Body of pancreas (tissue), 4 donors: ENCODE data around the gene ANKRD6. TPM values are rescaled to one million over a fixed set of nuclear protein-coding genes. Genes with fewer than 3 reads are reported as not detected.

ENCODE experiments used
- ATAC-seq: fragments of 150-250 bp; one replicate; pipeline ENCODE4 v1.9.1; 2016
- DNase-seq, 4 donors: peaks; one replicate each; pipeline ENCODE4 v3.0.0-alpha.2; 2019
- H3K27ac ChIP-seq, 4 donors: fragments of 200-600 bp; sonication (generic); 1 replicate in 3 of 4; 2 replicates in 1 of 4; pipeline versions ENCODE4 v1.5.1 to v1.6.1; 2016 to 2019; ENCODE audit warnings: mild to moderate bottlenecking in 1 of 4, mixed read lengths in 1 of 4, moderate library complexity in 1 of 4
- H3K27me3 ChIP-seq, 2 donors: fragments of 200-600 bp; sonication (generic); one replicate each; pipeline ENCODE4 v1.6.0; 2016; ENCODE audit warnings: mild to moderate bottlenecking in 1 of 2
- H3K36me3 ChIP-seq, 2 donors: fragments of 200-600 bp; sonication (generic); replicated peaks in 1 of 2; 2 replicates each; pipeline ENCODE4 v1.5.1; 2016; ENCODE audit warnings: low read depth in 2 of 2; ENCODE audit not compliant: insufficient read depth in 1 of 2
- H3K4me1 ChIP-seq: fragments of 200-600 bp; sonication (generic); one replicate; pipeline ENCODE4 v1.6.0; 2016
- H3K4me3 ChIP-seq, 2 donors: fragments of 200-600 bp; sonication (generic); 1 replicate in 1 of 2; 2 replicates in 1 of 2; pipeline ENCODE4 v1.5.1; 2016 to 2019
- H3K9me3 ChIP-seq, 3 donors: fragments of 200-600 bp; sonication (generic); 1 replicate in 2 of 3; 2 replicates in 1 of 3; pipeline ENCODE4 v1.5.1; 2016
- CTCF ChIP-seq, 7 experiments: fragments of 450-650 bp in 4 of 7; fragments of 200-600 bp in 3 of 7; sonication (generic) in 3 of 7; IDR thresholded peaks; one replicate each; pipeline ENCODE4 v1.5.1; 2016 to 2019; ENCODE audit warnings: antibody characterized with exemption in 7 of 7
- POLR2A ChIP-seq, 3 donors: fragments of 450-650 bp; IDR thresholded peaks; one replicate each; pipeline ENCODE4 v1.6.1; 2016; ENCODE audit warnings: antibody characterized with exemption in 3 of 3, mild to moderate bottlenecking in 2 of 3
- WGBS, 2 donors: methylation state at CpG; one replicate each; pipeline ENCODE4 v1.1.5; 2017; 5-methylcytosine and 5-hydroxymethylcytosine counted together
- intact Hi-C: fragments of 100-400 bp; cut with DNase I; formaldehyde crosslinking; loops from one replicate; pipeline ENCODE4 v1.15.1; 2023
- total RNA-seq, 2 donors: library from RNA; depleted of rRNA; stranded (reverse); fragments of >200 nt; gene quantifications; one replicate each; pipeline ENCODE4 v1.1.0, GENCODE V29; 2016

Gene ANKRD6
- total RNA-seq, 2 donors from 2014 or later: 16.9 to 21.4 TPM

DNA sequence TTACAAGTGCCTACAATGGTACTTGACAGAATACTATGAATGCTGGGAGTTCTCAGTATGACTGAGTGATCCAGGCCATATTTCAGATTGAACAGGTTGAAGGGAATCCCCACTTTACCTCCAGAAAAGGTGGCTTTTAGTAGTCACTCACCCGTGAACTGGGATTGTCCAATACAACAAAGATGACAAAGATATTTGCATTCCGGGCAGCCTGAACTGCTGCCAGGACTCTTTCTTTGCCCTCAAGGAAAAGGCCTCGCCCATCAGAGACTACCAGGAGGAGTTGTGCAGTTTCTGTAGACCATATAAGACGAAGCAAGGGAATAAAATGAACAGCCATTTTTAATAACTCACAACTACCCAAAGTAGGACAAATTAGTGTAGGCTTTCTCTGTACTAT is 211.9 kb downstream of the ANKRD6 start:
- DNase-seq (no peak), ATAC-seq (no peak)
- TF ChIP-seq CTCF (IDR thresholded peaks at IDR 0.05): no peak
- TF ChIP-seq POLR2A (IDR thresholded peaks at IDR 0.05): no peak
- H3K36me3 ChIP-seq: peaks cover 2 to 13% of the 10 kb centered on the region in 2 donors
- H3K4me1 ChIP-seq: peaks cover under 1% of the 10 kb centered on the region
- H3K27me3 ChIP-seq: no peaks in the 10 kb centered on the region
- no peak overlapping the region for H3K27ac ChIP-seq
- H3K4me3 ChIP-seq: no peak overlapping the region
- intact Hi-C loops: no loop called here
- WGBS, 2 donors: 81 to 88% methylated on average over 4 of the region's 4 CpGs
- no peaks in the 10 kb centered on the region for H3K9me3 ChIP-seq

- no peak for ATAC-seq
- peaks cover 9 to 24% of the 10 kb centered on the region in 2 donors for H3K36me3 ChIP-seq
- 100% methylated on average over 1 of the region's 1 CpG for WGBS, 2 donors
Measured at GRCh38 chr6:89649682-89650081, 216.7 kb downstream of the ANKRD6 start.

DNA sequence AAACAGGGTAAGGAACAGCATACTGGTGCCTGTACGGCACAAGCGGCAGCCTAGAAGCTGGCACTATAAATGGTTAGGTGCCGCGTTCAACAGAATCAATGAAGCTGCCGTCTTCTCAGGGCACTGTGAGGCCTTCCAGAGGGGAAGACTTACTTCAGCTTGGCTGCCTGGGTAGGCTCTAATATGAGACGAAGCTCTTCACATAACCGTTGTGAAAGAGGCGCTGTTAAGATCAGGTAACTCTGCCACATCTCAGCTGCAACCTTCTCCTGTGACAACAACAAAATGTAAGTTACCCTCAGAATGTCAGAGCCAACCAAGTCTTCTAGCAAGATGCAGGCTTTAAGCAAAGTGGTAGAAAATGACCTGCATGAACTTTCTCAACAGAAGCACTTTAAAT is 217.6 kb downstream of the ANKRD6 start:
- 92% methylated on average over 8 of the region's 8 CpGs for WGBS, 2 donors
- intact Hi-C loops: no loop called here
- no peaks in the 10 kb centered on the region for H3K9me3 ChIP-seq
- no peak for TF ChIP-seq POLR2A (IDR thresholded peaks at IDR 0.05)
- no peak for TF ChIP-seq CTCF (IDR thresholded peaks at IDR 0.05)
- DNase-seq (no peak), ATAC-seq (no peak)
- H3K27me3 ChIP-seq: no peaks in the 10 kb centered on the region
- H3K4me3 ChIP-seq: no peak overlapping the region
- H3K27ac ChIP-seq: no peak overlapping the region
- H3K4me1 ChIP-seq: no peaks in the 10 kb centered on the region
- peaks cover 9 to 26% of the 10 kb centered on the region in 2 donors for H3K36me3 ChIP-seq

More at GRCh38 chr6:89649682-89650081, 216.7 kb downstream of the ANKRD6 start:
- no peak overlapping the region for H3K4me3 ChIP-seq
- no peaks in the 10 kb centered on the region for H3K4me1 ChIP-seq
- no peaks in the 10 kb centered on the region for H3K27me3 ChIP-seq
- intact Hi-C loops: no loop called here
- no peak overlapping the region for H3K27ac ChIP-seq
- DNase-seq: no peak
- H3K9me3 ChIP-seq: no peaks in the 10 kb centered on the region
- TF ChIP-seq CTCF (IDR thresholded peaks at IDR 0.05) (no peak), POLR2A (IDR thresholded peaks at IDR 0.05) (no peak)

- Histone ChIP-seq H3K27ac (no peak overlapping the region), H3K36me3 (peaks cover 5 to 35% of the 10 kb centered on the region in 2 donors), H3K4me3 (no peak overlapping the region), H3K4me1 (no peaks in the 10 kb centered on the region), H3K9me3 (no peaks in the 10 kb centered on the region), H3K27me3 (no peaks in the 10 kb centered on the region)
- intact Hi-C loops: no loop called here
- 90 to 98% methylated on average over 2 of the region's 2 CpGs for WGBS, 2 donors
- no peak for TF ChIP-seq POLR2A (IDR thresholded peaks at IDR 0.05)
- no peak for TF ChIP-seq CTCF (IDR thresholded peaks at IDR 0.05)
- DNase-seq (no peak), ATAC-seq (no peak)
Measured at GRCh38 chr6:89655122-89655521, 222.2 kb downstream of the ANKRD6 start.

DNA sequence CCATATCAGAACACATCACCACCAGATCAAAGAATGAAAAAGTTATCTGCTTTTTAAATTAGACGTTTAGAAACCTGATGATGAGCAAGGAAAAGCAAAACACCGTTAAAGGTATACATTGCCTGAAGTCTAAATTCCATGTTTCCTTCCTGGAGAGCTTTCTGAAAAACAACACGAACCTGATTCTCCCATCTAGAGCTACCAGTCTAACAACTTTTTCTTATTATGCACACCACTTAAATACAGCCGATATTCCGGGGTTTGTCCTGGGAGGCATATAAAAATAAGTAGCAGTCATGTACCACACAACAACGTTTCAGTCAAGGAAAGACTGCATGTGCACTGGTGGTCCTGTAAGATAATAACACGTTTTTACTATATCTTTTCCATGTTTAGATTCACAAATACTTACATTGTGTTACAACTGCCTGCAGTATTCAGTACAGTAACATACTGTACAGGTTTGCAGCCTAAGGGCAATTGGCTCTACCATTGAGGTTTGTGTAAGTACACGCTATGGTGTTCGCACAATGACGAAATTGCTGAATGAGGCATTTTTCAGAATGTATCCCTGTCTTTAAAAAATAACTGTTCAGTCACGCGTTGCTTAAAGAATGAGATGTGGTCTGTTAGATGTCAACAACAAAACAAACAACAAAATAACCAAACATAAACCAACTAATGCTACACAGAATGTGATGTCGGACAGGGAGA is 224.7 kb downstream of the ANKRD6 start:
- no peaks in the 10 kb centered on the region for H3K27me3 ChIP-seq
- intact Hi-C loops: no loop called here
- H3K36me3 ChIP-seq: peaks cover under 1 to 33% of the 10 kb centered on the region in 2 donors
- H3K9me3 ChIP-seq: no peaks in the 10 kb centered on the region
- H3K4me1 ChIP-seq: no peaks in the 10 kb centered on the region
- no peak overlapping the region for H3K4me3 ChIP-seq
- DNase-seq: no peak
- ATAC-seq: no peak
- H3K27ac ChIP-seq: no peak overlapping the region
- no peak for TF ChIP-seq CTCF (IDR thresholded peaks at IDR 0.05)
- no peak for TF ChIP-seq POLR2A (IDR thresholded peaks at IDR 0.05)
- WGBS, 2 donors: 81% methylated on average over 13 of the region's 13 CpGs
